ENCODE results near the gene MRPL23. TPM values are rescaled to one million over a fixed set of nuclear protein-coding genes. Genes with fewer than 3 reads are reported as not detected.

MRPL23 gene
- polyA plus RNA-seq, 1 experiment = 39.8 TPM

- H3K4me3 ChIP-seq (ENCODE audit: low read depth, low read length) = no peak overlapping the region
- ChIA-PET CTCF (interaction anchor here (1.7 kb wide), 1 partner anchor 42 kb away, joined by 3 read pairs; no protein-coding TSS in a partner anchor), POLR2A (no interaction called here)
- no peak for TF ChIP-seq CTCF (IDR thresholded peaks at IDR 0.05; ENCODE audit: insufficient read depth, low read depth, low read length)
- no peak for DNase-seq (ENCODE audit: low read depth)
- no peaks in the 10 kb centered on the region; the same call in none of the 2 replicates for H3K27me3 ChIP-seq (ENCODE audit: control insufficient read depth, insufficient read depth, low read length)
- H3K36me3 ChIP-seq (ENCODE audit: control insufficient read depth, insufficient read depth, low read length) = no peaks in the 10 kb centered on the region
These were observed 21.6 kb upstream of the MRPL23 start for GRCh38 chr11:1925373-1926155.

GRCh38 chr11:1926156-1927025, 20.7 kb upstream of the MRPL23 start:
- H3K27me3 ChIP-seq (ENCODE audit: control insufficient read depth, insufficient read depth, low read length) = no peaks in the 10 kb centered on the region; the same call in none of the 2 replicates
- CTCF ChIA-PET = interaction anchor here (1.7 kb wide), 1 partner anchor 42 kb away, joined by 3 read pairs; no protein-coding TSS in a partner anchor
- no peak for DNase-seq (ENCODE audit: low read depth)
- TF ChIP-seq CTCF (IDR thresholded peaks at IDR 0.05; ENCODE audit: insufficient read depth, low read depth, low read length) = no peak
- POLR2A ChIA-PET = no interaction called here
- no peak overlapping the region for H3K4me3 ChIP-seq (ENCODE audit: low read depth, low read length)
- H3K36me3 ChIP-seq (ENCODE audit: control insufficient read depth, insufficient read depth, low read length) = no peaks in the 10 kb centered on the region

- H3K27me3 ChIP-seq (ENCODE audit: control insufficient read depth, insufficient read depth, low read length) = no peaks in the 10 kb centered on the region; the same call in none of the 2 replicates
- ChIA-PET POLR2A (no interaction called here), CTCF (no interaction called here)
- H3K4me3 ChIP-seq (ENCODE audit: low read depth, low read length) = no peak overlapping the region
- H3K36me3 ChIP-seq (ENCODE audit: control insufficient read depth, insufficient read depth, low read length) = no peaks in the 10 kb centered on the region
- no peak for DNase-seq (ENCODE audit: low read depth)
- no peak for TF ChIP-seq CTCF (IDR thresholded peaks at IDR 0.05; ENCODE audit: insufficient read depth, low read depth, low read length)
These were observed 19.9 kb upstream of the MRPL23 start for GRCh38 chr11:1927026-1927847.

GRCh38 chr11:1927848-1928469, 19.2 kb upstream of the MRPL23 start:
- no peak for DNase-seq (ENCODE audit: low read depth)
- Histone ChIP-seq H3K4me3 (ENCODE audit: low read depth, low read length) (no peak overlapping the region), H3K36me3 (ENCODE audit: control insufficient read depth, insufficient read depth, low read length) (no peaks in the 10 kb centered on the region), H3K27me3 (ENCODE audit: control insufficient read depth, insufficient read depth, low read length) (no peaks in the 10 kb centered on the region; the same call in none of the 2 replicates)
- ChIA-PET CTCF (no interaction called here), POLR2A (no interaction called here)
- TF ChIP-seq CTCF (IDR thresholded peaks at IDR 0.05; ENCODE audit: insufficient read depth, low read depth, low read length) = no peak

All from BJ (cell line).